ENCODE measurements around the gene CHRM2. TPM values are rescaled to one million over a fixed set of nuclear protein-coding genes. Genes with fewer than 3 reads are reported as not detected.

The CHRM2 gene
- total RNA-seq, 1 donor from 2014 or later: 72.1 TPM

DNA sequence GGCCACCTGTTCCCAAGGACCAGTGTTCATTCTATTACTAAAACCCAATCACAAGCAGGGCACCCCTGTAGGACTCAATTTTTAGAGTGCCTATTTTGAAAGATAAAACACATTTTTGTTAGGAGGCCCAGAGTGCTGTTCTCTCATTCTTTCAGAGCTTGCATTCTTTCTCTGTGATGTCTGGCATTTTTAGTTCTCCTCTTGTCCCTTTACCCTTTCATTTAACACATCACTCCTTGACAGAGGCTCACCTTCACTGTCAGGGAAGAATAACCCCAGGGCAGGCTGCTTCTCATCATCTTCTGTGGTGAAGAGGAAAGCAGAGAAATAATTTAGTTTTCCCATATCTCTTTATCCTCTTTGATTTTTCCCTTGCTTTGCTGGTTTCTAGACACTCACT, 73.9 kb downstream of the CHRM2 start:
- ATAC-seq (ENCODE audit: poor library complexity): no peak
- no peak for DNase-seq
- intact Hi-C loops (cut with DNase I): no loop called here

DNA sequence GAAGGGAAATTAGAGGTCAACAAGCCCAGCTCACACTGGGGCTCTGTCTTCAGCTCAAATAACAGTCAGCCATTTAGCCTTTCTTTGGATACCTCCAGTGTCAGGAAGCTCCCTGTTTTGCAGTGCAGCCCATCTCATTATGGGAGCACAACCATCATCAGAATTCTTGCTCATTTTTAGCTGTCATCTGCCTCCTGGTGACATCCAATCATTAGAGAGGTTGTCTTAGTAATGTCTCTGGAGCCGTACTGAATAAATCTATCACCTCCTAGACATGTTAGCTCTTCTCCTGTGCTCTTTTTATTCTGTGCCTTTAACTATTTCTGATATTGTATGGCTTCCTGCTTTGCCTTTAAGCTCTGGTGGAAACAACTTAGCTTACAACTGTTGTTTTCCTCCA, 74.5 kb downstream of the CHRM2 start:
- intact Hi-C loops (cut with DNase I): no loop called here
- ATAC-seq (ENCODE audit: poor library complexity): no peak
- no peak for DNase-seq

DNA sequence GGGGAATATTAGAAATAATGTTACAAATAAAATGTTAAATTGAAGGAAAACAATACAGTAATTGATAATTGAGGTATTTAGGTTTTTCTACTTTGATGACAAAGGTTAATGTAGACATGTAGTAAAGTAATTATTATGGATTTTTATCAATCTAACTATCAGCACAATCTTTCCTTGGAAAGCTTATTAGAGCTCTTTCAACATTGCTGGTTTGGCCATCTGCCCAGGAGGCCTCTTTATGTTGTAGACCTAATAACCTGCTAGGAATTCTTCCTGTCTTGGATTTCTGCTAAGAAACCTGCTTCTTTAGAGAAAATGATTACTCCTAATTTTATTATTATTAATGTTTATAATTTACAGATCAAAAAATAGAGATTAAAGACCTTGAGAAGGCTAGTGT, 78.9 kb downstream of the CHRM2 start:
- intact Hi-C loops (cut with DNase I): no loop called here
- no peak for ATAC-seq (ENCODE audit: poor library complexity)
- no peak for DNase-seq

DNA sequence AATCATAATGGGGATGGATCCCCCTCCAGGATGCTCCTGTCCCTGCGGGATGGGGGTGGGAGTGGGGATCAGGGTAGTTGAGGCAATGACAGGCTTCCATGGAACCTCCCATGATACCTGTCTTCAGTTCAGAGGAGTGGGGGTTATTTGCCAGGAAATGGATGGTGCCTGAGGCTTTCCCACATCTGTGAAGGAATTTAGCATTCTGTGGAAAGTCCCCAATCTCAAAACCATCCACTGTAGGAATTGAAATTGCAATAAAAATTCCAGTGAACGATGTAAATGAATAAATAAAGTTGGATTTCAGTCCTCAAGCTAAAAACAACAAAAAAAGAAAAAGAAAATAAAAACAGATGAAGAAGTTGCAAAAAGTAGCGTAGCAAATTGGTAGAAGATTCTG, 81.9 kb downstream of the CHRM2 start:
- intact Hi-C loops (cut with DNase I): no loop called here
- no peak for DNase-seq
- ATAC-seq (ENCODE audit: poor library complexity): no peak

DNA sequence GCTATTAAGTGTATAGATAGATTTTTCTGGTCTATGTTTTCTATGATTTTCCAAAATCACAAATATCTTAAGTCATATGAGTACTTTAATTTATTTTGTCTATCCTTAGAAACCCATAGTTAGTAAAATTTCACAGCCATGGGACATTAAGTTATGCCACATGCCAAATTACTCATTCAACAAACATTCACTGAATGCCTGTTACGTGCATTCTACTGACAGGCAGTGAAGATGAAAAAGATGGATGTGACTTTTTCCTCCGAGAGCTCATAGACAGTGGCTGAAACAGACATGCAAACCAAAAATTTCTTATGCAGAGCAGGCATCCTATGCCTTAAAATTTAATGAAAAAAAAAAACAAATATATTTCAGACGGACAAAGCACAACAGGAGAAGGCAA, 84.9 kb downstream of the CHRM2 start:
- intact Hi-C loops (cut with DNase I): no loop called here
- ATAC-seq (ENCODE audit: poor library complexity) (no peak), DNase-seq (no peak)

DNA sequence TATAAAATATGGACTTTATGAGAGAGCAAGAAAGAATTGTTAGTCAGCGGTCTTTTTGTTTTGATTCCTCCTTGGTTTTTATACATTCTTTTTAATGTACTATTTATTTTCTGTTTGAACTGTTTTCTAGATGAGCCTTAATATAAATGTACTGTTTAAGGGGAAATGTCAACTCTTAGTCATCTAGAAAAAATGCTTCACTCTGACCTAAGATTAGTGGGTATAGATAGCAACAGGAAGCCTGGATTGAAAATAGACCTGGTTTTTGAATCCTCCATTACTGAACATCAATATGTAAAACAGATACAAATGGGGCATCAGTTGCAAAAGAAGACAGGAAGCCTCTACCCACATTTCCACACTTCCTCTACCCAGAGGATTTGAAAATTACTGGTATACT, 87.8 kb downstream of the CHRM2 start:
- no peak for DNase-seq
- intact Hi-C loops (cut with DNase I): no loop called here
- ATAC-seq (ENCODE audit: poor library complexity): no peak

DNA sequence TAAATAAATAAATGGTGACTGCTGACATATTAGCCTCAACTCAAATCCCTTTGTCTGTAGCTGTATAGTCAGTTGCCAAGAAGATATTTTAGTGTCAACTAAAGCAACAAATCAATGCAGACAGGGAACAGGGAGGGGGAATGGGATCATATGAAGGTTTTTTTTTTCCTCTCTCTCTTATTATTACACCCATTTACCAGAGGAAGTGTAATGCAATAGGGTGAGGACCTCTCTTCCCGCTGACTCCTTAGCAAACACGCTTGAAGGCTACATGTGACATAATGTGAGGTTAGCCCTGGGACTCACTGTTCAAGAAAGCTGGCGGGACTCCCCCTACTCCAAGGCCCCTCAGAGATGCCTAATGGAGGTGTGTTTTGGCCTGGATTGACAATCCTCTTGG, 88.2 kb downstream of the CHRM2 start:
- intact Hi-C loops (cut with DNase I): no loop called here
- no peak for DNase-seq
- peak; percentile 6 for ATAC-seq (ENCODE audit: poor library complexity)

DNA sequence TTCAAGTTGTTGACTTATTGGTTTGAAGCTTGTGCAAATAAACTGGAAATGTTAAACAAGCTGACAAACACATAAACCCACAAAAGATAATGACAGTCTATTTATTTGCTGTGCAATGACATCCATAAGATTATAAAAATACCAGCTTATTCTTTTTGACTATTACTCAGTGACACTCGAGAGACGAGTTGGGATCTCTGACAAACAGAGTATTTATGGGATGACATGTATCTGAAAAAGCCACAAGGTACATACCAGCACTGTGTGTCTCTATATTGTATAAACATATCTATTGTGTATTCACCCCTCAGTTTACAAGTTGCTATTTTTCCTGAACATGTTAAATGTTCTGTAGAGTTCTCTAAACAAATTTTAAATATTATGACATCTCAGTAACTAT, 88.9 kb downstream of the CHRM2 start:
- ATAC-seq (ENCODE audit: poor library complexity) (no peak), DNase-seq (no peak)
- intact Hi-C loops (cut with DNase I): no loop called here

DNA sequence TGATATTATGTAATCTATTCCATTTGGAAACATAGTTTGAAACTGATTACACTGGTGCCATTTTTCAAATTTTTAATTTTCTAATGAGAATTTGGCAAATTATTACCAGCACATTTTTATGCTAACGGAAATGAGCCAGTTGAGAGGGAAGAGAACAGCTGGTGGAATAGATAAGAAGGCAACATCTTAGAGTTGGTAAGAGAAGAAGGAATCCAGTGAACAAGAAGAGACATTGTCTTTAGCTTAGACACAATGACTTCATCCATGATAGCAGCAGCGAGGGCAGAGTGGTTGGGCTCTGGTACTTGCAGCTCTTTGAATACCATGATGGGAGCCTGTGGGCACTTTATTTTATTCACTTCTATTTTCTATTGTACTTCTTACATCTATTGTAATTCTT, 89.6 kb downstream of the CHRM2 start:
- intact Hi-C loops (cut with DNase I): no loop called here
- no peak for ATAC-seq (ENCODE audit: poor library complexity)
- no peak for DNase-seq

DNA sequence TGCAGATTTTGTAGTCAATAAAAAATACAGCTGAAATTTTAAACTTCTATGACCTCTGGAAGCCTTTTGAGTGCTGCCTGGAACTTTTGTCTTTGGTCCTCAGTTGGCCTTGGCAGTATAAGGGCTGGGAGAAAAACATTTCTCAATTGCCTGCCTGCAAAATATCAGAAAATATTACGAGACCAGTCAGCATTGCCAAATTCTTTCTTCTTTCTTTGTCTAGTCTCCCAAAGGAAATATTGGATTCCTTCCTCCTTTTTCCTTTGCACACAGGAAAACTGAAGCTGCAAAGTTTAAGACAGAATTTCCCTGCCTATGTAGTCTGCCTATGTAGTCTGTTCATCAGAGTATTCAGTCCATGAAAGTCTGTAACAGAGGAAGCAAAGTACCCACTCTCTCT, 95.9 kb downstream of the CHRM2 start:
- intact Hi-C loops (cut with DNase I): no loop called here
- DNase-seq: no peak
- ATAC-seq (ENCODE audit: poor library complexity): peak; percentile 69

DNA sequence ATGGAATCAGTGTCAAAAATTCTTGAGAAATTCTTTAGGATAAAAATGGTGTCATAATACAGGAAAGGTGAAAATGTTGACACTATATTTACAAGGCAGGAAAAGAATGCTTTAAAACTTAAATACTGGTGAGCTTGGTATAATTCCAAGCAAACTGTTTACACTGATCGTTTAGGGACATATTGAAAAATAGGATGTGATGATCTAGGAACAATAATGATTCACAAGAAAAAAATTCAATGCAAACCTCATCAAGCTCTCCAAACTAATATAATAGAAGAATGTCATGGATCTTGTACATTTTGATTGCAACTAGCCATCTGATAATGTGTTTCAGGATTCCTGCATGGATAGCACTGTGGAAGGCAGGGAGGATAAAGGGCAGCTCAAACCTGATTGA, 98.4 kb downstream of the CHRM2 start:
- intact Hi-C loops (cut with DNase I): no loop called here
- DNase-seq: no peak
- ATAC-seq (ENCODE audit: poor library complexity): no peak

DNA sequence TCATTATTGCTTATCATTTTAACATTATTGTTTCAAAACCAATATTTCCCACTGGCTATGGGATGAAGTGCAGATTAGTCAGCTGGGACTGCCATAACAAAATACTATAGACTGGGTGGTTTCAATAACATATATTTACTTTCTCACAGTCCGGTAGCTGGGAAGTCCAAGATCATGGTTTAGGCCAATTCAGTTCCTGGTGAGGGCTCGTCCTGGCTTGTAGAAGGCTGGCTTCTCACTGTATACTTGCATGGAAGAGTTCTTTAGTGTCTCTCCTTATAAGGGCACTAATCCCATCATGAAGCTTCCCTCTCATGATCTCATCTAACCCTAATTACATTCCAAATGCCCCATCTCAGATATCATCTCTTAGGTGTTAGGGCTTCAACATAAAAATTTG, 101.3 kb downstream of the CHRM2 start:
- intact Hi-C loops (cut with DNase I): no loop called here
- DNase-seq (no peak), ATAC-seq (ENCODE audit: poor library complexity) (no peak)

DNA sequence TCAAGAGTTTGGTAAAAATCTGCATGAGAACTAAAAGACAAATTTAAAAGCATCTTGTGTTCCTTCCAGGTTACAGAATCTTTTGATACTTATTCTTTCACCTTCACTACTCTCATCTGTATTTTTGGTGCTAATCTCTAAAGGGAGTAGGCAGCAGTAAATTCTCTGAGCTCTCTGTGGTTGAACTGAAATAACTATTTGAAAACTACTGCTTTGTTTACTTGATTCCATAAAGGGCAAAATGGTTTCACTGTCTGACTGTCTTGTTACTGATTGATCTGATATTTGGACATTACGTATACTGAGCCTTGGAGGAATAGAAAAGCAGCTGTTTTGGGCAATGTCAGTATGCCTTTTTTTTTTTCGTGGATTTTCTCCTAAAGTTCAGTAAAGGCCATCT, 103.3 kb downstream of the CHRM2 start:
- ATAC-seq (ENCODE audit: poor library complexity) (no peak), DNase-seq (no peak)
- intact Hi-C loops (cut with DNase I): no loop called here

DNA sequence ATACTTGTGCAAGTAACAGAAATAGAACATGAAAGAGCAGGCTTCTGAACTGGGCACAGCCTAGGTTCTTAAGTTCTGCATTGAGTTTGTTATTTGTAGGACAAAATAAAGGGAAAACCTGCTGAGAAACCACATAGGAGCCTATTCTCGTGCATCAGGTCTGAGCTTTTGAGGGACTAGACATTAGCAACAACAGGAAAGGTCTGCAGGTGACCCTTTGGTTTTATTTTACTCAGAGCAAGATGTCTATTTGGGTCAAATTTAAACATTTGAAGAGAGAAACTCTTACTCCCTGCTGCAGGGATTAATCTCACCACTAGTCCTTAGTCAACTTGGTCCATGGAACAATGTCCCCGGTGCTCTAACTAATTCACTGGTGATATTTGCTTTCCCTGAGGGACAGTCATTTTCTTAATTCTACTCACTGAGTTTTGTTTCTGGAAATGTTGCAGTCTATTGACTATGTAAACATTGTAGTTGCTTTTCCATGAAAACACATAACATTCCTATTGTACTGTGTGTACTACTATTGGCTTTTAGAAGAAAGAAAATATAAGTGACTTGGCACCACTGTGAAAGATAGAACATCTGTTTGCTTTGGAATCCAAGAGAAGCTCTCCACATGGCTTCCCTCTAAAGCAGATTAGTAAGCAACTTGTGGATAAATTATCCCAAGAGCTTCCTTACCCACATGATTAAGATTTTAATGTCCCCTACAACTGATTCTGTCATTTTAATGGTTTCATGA, 108.2 kb downstream of the CHRM2 start:
- DNase-seq (no peak), ATAC-seq (ENCODE audit: poor library complexity) (no peak)
- intact Hi-C loops (cut with DNase I): no loop called here

DNA sequence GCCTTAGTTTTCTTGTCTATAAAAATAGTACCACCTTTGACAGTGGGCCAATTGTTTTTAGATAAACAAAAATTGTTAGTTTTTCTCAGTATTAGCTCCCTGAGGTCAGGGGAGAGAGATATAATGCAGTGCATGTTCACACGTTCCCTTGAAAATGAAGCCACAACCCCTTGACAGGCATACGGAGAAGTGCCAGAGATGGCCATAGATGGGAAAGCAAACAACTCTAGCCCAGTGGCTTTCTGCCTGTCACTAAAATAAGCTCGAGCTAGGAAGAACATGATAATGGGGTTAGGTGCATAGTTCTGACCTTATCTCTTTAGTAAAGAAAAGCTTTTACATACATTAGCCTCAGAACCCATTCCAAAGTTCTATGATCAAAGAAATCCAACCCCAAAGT, 124.9 kb downstream of the CHRM2 start:
- intact Hi-C loops (cut with DNase I): no loop called here
- ATAC-seq (ENCODE audit: poor library complexity) (peak; percentile 60), DNase-seq (no peak)

DNA sequence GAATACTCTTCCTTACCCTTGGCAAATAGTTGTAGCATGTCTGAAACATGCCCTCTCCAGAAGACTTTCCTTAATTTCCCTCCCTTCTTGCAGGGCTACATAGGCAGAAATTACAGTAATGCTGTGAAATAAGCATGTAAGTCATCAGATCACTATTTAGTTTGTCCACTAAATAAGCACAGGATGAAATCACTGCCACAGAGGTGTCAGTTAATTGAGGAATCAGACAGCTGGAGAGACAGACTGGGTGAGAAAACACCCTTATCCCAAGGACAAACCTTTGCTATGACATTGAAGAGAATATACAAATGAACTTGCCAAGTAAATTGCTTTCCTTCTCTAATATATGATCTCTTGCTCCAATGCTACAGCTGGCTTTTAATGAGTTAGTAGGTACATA, 129.3 kb downstream of the CHRM2 start:
- ATAC-seq (ENCODE audit: poor library complexity): peak; percentile 37
- DNase-seq: no peak
- intact Hi-C loops (cut with DNase I): no loop called here

DNA sequence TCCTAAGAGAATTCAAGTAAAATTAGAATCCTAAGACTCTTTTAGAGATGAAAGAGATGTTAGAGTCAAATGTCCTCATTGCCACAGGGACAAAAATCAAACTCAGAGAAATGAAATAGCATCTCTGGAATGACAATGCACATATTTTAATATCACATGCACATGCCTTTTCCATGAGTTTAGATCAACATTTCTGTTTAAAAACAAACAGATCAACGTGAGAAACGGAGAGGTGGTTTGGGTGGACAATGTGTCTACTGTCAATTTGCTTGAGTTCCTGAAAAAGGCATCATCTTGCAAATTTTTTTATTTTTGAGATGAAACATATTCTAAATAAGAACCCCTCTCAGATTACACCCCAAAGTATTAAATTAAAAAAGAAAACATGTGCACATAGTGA, 130.0 kb downstream of the CHRM2 start:
- ATAC-seq (ENCODE audit: poor library complexity) (no peak), DNase-seq (no peak)
- intact Hi-C loops (cut with DNase I): no loop called here

DNA sequence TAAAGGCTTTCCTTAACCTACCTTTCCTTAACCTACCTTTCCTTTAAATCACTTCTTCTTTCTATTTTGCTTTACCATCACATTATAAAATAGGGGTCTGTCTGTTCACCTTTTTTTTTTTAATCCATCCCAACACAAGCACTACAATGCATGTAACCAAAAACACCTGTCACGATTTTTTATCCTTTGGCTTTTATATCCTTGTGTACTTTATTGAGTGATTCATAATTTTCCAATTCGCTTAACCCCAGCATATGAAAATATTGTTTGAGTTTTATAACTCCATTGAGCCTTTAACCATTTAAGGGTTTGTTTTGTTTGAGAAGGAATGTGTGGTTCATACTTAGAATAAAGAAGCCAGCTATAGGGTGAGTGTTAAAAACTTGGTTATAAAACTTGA, 132.2 kb downstream of the CHRM2 start:
- no peak for DNase-seq
- no peak for ATAC-seq (ENCODE audit: poor library complexity)
- intact Hi-C loops (cut with DNase I): loop anchor here (10.0 kb wide), 1 partner anchor 126 kb away; no protein-coding TSS in a partner anchor

DNA sequence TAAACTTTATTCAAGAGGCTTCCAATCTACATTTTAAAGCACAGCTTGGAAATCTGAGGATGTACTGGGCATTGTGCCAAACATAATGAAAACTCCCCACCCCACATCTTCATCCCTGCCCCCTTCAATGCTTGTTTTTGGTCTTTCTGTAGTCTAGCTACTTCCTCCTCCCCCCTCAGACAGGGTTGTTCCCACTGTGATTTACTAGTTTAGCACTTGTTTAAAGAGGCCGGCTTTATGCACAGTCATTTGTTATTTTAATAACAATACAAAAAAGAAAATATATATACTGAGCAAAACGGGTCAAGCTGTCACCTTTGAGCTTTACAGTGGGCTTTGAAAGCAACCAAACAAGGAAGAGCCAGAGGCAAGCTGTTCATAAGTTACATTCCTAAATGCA, 132.6 kb downstream of the CHRM2 start:
- intact Hi-C loops (cut with DNase I): loop anchor here (10.0 kb wide), 1 partner anchor 126 kb away; no protein-coding TSS in a partner anchor
- DNase-seq: no peak
- ATAC-seq (ENCODE audit: poor library complexity): no peak

DNA sequence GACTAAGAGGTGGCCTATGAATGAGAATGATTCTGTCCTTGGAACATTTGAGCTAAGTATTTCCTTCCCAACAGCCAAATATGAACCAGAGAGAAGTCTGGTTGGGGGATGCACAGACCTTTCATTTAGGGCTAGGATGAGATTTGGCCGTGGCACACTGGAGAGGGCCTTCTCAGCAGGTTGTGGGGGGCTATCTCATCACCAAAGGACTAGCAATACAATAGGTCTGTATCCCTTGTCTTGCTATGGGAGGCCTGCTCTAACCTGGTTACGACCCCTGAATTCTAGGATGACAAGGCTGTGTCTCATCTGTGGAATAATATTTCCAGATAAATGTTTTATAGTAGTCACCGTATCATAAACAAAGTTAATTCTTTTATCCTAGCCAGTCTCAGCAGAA, 133.0 kb downstream of the CHRM2 start:
- intact Hi-C loops (cut with DNase I): loop anchor here (10.0 kb wide), 1 partner anchor 127 kb away; no protein-coding TSS in a partner anchor
- no peak for ATAC-seq (ENCODE audit: poor library complexity)

DNA sequence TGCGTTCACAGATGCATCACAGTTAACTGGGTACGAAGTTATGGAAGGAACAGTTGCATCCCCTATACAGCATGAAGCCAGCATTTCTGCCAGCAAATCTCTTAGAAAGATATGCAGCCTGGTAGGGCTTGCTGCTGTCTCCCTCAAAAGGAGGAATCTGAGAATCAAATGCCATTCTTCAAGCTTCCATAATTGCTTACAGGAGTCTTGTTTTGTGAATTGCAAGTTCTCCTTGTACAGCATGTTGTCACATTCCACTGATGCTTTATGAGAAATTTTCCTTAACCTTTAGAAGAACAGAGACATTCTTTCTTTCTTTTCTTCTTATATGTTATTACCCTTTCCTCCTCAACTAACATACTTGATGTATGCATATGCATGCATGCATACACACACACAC, 134.6 kb downstream of the CHRM2 start:
- no peak for ATAC-seq (ENCODE audit: poor library complexity)
- no peak for DNase-seq
- intact Hi-C loops (cut with DNase I): loop anchor here (10.0 kb wide), 1 partner anchor 128 kb away; no protein-coding TSS in a partner anchor

More for the DNA sequence above, 133.0 kb downstream of the CHRM2 start:
- DNase-seq: no peak
